IMR-90 (cell line): ENCODE results near the gene RAB8B. TPM values are rescaled to one million over a fixed set of nuclear protein-coding genes. Genes with fewer than 3 reads are reported as not detected.

Experiments
- ATAC-seq: fragments of 200-7000 bp; cut with Tn5 transposase; 2 replicates; pipeline ENCODE4 v1.9.1; 2020; ENCODE audit warnings: low read depth, mild to moderate bottlenecking, moderate library complexity
- BruUV-seq: library from RNA; stranded (reverse); fragments of 400-500 nt; replicated peaks from 2 replicates; lab custom pipeline; 2021; lab: Mats Ljungman, UMichigan
- CTCF ChIA-PET: fragments of 300-600 bp; formaldehyde crosslinking; extraction: SDS; loops from one replicate; lab custom pipeline; 2021; ENCODE audit warnings: antibody characterized with exemption; lab: Yijun Ruan, JAX
- POLR2A ChIA-PET: fragments of 300-600 bp; sonication (Branson Sonifier 250); formaldehyde crosslinking; loops from one replicate; lab custom pipeline; 2022; ENCODE audit warnings: antibody characterized with exemption; ENCODE audit not compliant: unreplicated experiment; lab: Charles Lee
- DNase-seq: peaks from one replicate; pipeline ENCODE4 v3.0.0; 2013
- H2AFZ ChIP-seq: replicated peaks from 2 replicates; pipeline ENCODE3; 2013; ENCODE audit warnings: low read length, mild to moderate bottlenecking; ENCODE audit not compliant: poor library complexity
- H2AK5ac ChIP-seq: 2 replicates; pipeline ENCODE4 v1.6.1; 2013; ENCODE audit warnings: low read depth, low read length, inconsistent platforms
- H2AK9ac ChIP-seq: replicated peaks from 2 replicates; pipeline ENCODE3; 2013; ENCODE audit warnings: mild to moderate bottlenecking, low read depth, low read length, moderate library complexity; ENCODE audit not compliant: poor library complexity
- H2BK120ac ChIP-seq: 2 replicates; pipeline ENCODE4 v1.6.1; 2013; ENCODE audit warnings: low read depth, low read length, inconsistent platforms
- H2BK15ac ChIP-seq: 3 replicates; pipeline ENCODE4 v1.6.1; 2013; ENCODE audit warnings: low read depth, low read length, inconsistent platforms
- H2BK20ac ChIP-seq: 2 replicates; pipeline ENCODE4 v1.6.1; 2013; ENCODE audit warnings: low read depth, mild to moderate bottlenecking, inconsistent platforms, low read length, moderate library complexity
- H2BK5ac ChIP-seq: 2 replicates; pipeline ENCODE4 v1.6.1; 2013; ENCODE audit warnings: mild to moderate bottlenecking, low read depth, low read length, inconsistent platforms; ENCODE audit not compliant: poor library complexity, severe bottlenecking
- H3K14ac ChIP-seq: replicated peaks from 2 replicates; pipeline ENCODE4 v1.6.1; 2013; ENCODE audit warnings: low read depth, low read length, inconsistent platforms
- H3K18ac ChIP-seq: 2 replicates; pipeline ENCODE4 v1.6.1; 2013; ENCODE audit warnings: low read depth, low read length, control low read depth
- H3K23ac ChIP-seq: 2 replicates; pipeline ENCODE4 v1.6.1; 2013; ENCODE audit warnings: low read depth, low read length, inconsistent platforms
- H3K27ac ChIP-seq: 2 replicates; pipeline ENCODE4 v1.5.1; 2013; ENCODE audit warnings: mild to moderate bottlenecking, control low read depth, low read length; ENCODE audit not compliant: insufficient read depth
- H3K27me3 ChIP-seq: 2 replicates; pipeline ENCODE4 v1.6.1; 2013; ENCODE audit warnings: low read length; ENCODE audit not compliant: control insufficient read depth, insufficient read depth
- H3K36me3 ChIP-seq: 2 replicates; pipeline ENCODE4 v1.6.1; 2013; ENCODE audit warnings: low read length, mixed read lengths; ENCODE audit not compliant: control insufficient read depth, insufficient read depth
- H3K4ac ChIP-seq: 2 replicates; pipeline ENCODE4 v1.6.1; 2013; ENCODE audit warnings: low read depth, low read length, inconsistent platforms
- H3K4me1 ChIP-seq: 2 replicates; pipeline ENCODE4 v1.6.1; 2013; ENCODE audit warnings: low read length, mixed read lengths; ENCODE audit not compliant: control insufficient read depth, insufficient read depth
- H3K4me2 ChIP-seq: 2 replicates; pipeline ENCODE4 v1.6.1; 2013; ENCODE audit warnings: low read depth, mild to moderate bottlenecking, control low read depth, low read length, moderate library complexity
- H3K4me3 ChIP-seq: 2 replicates; pipeline ENCODE4 v1.5.1; 2013; ENCODE audit warnings: low read depth, mild to moderate bottlenecking, control low read depth, low read length, moderate library complexity; ENCODE audit not compliant: insufficient read depth
- H3K56ac ChIP-seq: 2 replicates; pipeline ENCODE4 v1.6.1; 2013; ENCODE audit warnings: low read length, inconsistent platforms; ENCODE audit not compliant: insufficient read depth; ENCODE audit errors: extremely low read depth
- H3K79me1 ChIP-seq, 2 experiments: 2 replicates each; pipeline ENCODE4 v1.6.1; 2013; ENCODE audit warnings: low read length in 2 of 2, inconsistent platforms in 1 of 2, low read depth in 1 of 2
- H3K9ac ChIP-seq: 2 replicates; pipeline ENCODE4 v1.6.1; 2013; ENCODE audit warnings: low read depth, low read length, control low read depth
- H3K9me1 ChIP-seq: 2 replicates; pipeline ENCODE4 v1.6.1; 2013; ENCODE audit warnings: low read length, inconsistent platforms; ENCODE audit not compliant: insufficient read depth
- H3K9me3 ChIP-seq: 2 replicates; pipeline ENCODE4 v1.6.1; 2013; ENCODE audit warnings: low read length; ENCODE audit not compliant: control insufficient read depth, insufficient read depth
- H4K20me1 ChIP-seq: 2 replicates; pipeline ENCODE4 v1.6.1; 2013; ENCODE audit warnings: low read length, inconsistent platforms; ENCODE audit not compliant: insufficient read depth
- H4K5ac ChIP-seq: 2 replicates; pipeline ENCODE4 v1.6.1; 2013; ENCODE audit warnings: mild to moderate bottlenecking, low read depth, low read length, control low read depth
- H4K8ac ChIP-seq, 2 experiments: 2 replicates each; pipeline ENCODE4 v1.6.1; 2013; ENCODE audit warnings: low read depth in 2 of 2, low read length in 2 of 2, control low read depth in 1 of 2, inconsistent platforms in 1 of 2
- H4K91ac ChIP-seq: 2 replicates; pipeline ENCODE4 v1.6.1; 2013; ENCODE audit warnings: low read depth, low read length, inconsistent platforms; ENCODE audit not compliant: insufficient read depth
- CEBPB ChIP-seq: IDR thresholded peaks from 2 replicates; pipeline ENCODE4 v1.6.1; 2012; ENCODE audit warnings: low read depth, low read length, improper control_type of control experiment
- CHD1 ChIP-seq: IDR thresholded peaks from 2 replicates; pipeline ENCODE4 v1.6.1; 2012; ENCODE audit warnings: low read depth, low read length, improper control_type of control experiment
- ELK1 ChIP-seq: fragments of 150-350 bp; IDR thresholded peaks from 2 replicates; pipeline ENCODE4 v1.6.1; 2016; ENCODE audit warnings: low read depth, mild to moderate bottlenecking, low read length, moderate library complexity, borderline replicate concordance
- FOS ChIP-seq: fragments of 150-350 bp; IDR thresholded peaks from 2 replicates; pipeline ENCODE4 v1.6.1; 2016; ENCODE audit warnings: low read depth, low read length
- MAFK ChIP-seq: IDR thresholded peaks from 2 replicates; pipeline ENCODE4 v1.6.1; 2012; ENCODE audit warnings: low read depth, low read length, improper control_type of control experiment
- MXI1 ChIP-seq: IDR thresholded peaks from 2 replicates; pipeline ENCODE4 v1.6.1; 2012; ENCODE audit warnings: low read depth, mild to moderate bottlenecking, low read length, moderate library complexity, borderline replicate concordance
- RAD21 ChIP-seq: IDR thresholded peaks from 2 replicates; pipeline ENCODE4 v1.6.1; 2012; ENCODE audit warnings: low read length, improper control_type of control experiment
- RCOR1 ChIP-seq: IDR thresholded peaks from 2 replicates; pipeline ENCODE4 v1.6.1; 2012; ENCODE audit warnings: mild to moderate bottlenecking, low read length, improper control_type of control experiment; ENCODE audit not compliant: insufficient replicate concordance
- RFX5 ChIP-seq: IDR thresholded peaks from 2 replicates; pipeline ENCODE4 v1.8.0; 2012; ENCODE audit warnings: low read depth, mild to moderate bottlenecking, low read length, moderate library complexity
- SMC3 ChIP-seq: fragments of 150-350 bp; IDR thresholded peaks from 2 replicates; pipeline ENCODE4 v1.6.1; 2016; ENCODE audit warnings: low read depth, mild to moderate bottlenecking, antibody characterized with exemption, low read length, moderate library complexity
- USF2 ChIP-seq: fragments of 150-350 bp; IDR thresholded peaks from 2 replicates; pipeline ENCODE4 v1.6.1; 2017; ENCODE audit warnings: mild to moderate bottlenecking, antibody characterized with exemption, low read length, low read depth
- WGBS, 2 experiments: methylation state at CpG; one replicate each; pipeline versions ENCODE4 v1.1.5 to v1.1.7; 2013; ENCODE audit warnings: missing lambda C conversion rate in 2 of 2; ENCODE audit not compliant: insufficient read length in 1 of 2; ENCODE audit errors: extremely low coverage in 2 of 2; 5-methylcytosine and 5-hydroxymethylcytosine counted together
- dilution Hi-C: fragments of 300-500 bp; cut with HindIII; formaldehyde crosslinking; loops from one replicate; pipeline ENCODE4 v1.14.3; 2018; ENCODE audit warnings: low sequenced_read_pairs; ENCODE audit not compliant: unreplicated experiment
- in situ Hi-C: fragments of 300-500 bp; cut with MboI; formaldehyde crosslinking; loops from 3 replicates; pipeline ENCODE4 v1.14.3; 2019; ENCODE audit warnings: low sequenced_read_pairs, inconsistent platforms, mixed read lengths
- intact Hi-C: fragments of 100-400 bp; cut with micrococcal nuclease; formaldehyde crosslinking; loops from 2 replicates; pipeline ENCODE4 v1.10.0; 2022
- polyA plus RNA-seq, 3 experiments: library from polyadenylated mRNA; depleted of rRNA; stranded (reverse); fragments of >200 nt; gene quantifications; 2 replicates each; pipeline ENCODE4 v1.2.3, GENCODE V29; 2012; ENCODE audit warnings: low replicate concordance in 1 of 3
- total RNA-seq: library from RNA; depleted of rRNA; stranded (reverse); fragments of >200 nt; gene quantifications from 2 replicates; pipeline ENCODE4 v1.2.3, GENCODE V29; 2012

RAB8B gene
- total and polyA plus RNA-seq, 2 of the 4 experiments (the other 2 are of a cell fraction) = 19.4 to 29.4 TPM

- POLR2A ChIA-PET = no interaction called here
- peak overlapping the region; percentile 0 for H2AK9ac ChIP-seq
- no peak overlapping the region for H3K4me2 ChIP-seq
- peaks cover 7% of the 10 kb centered on the region; the same call in 1 of the 2 replicates for H4K20me1 ChIP-seq
- H2BK15ac ChIP-seq = peak overlapping the region; percentile 78; the same call in 1 of the 3 replicates
- peaks cover 15% of the 10 kb centered on the region for H3K9me1 ChIP-seq
- TF ChIP-seq MXI1 (0 out of 2 replicates have a peak, but pooled peaks have one; percentile 47), MAFK (peak; percentile 93), ELK1 (no peak), FOS (peak; percentile 67), SMC3 (peak; percentile 22; the same call in 1 of the 2 replicates), RAD21 (0 out of 2 replicates have a peak, but pooled peaks have one; percentile 4), USF2 (no peak), CEBPB (peak; percentile 65), RFX5 (no peak), RCOR1 (peak; percentile 76), CHD1 (no peak)
- H2BK20ac ChIP-seq = peak overlapping the region; percentile 60
- H2AK5ac ChIP-seq = peak overlapping the region; percentile 92
- H2AFZ ChIP-seq = peak overlapping the region; percentile 9
- ATAC-seq (peak; percentile 90), DNase-seq (peak; percentile 98)
- peak overlapping the region; percentile 73 for H3K14ac ChIP-seq
- H3K9me3 ChIP-seq = no peaks in the 10 kb centered on the region; the same call in 1 of the 2 replicates
- H4K8ac ChIP-seq = peak overlapping the region; percentile 39 to 84
- in situ Hi-C loops = no loop called here
- intact Hi-C loops = loop anchor here (5.0 kb wide), 1 partner anchor 53 kb away; no protein-coding TSS in a partner anchor
- peak overlapping the region; percentile 83 for H3K4ac ChIP-seq
- peak overlapping the region; percentile 91 for H2BK5ac ChIP-seq
- WGBS, 2 experiments = no CpG with 5 or more reads among the region's 4 CpGs
- H3K4me3 ChIP-seq = no peak overlapping the region
- H3K18ac ChIP-seq = peak overlapping the region; percentile 43
- H3K79me1 ChIP-seq = peaks cover 28 to 42% of the 10 kb centered on the region in 2 experiments
- H3K9ac ChIP-seq = no peak overlapping the region
- H3K27ac ChIP-seq = peak overlapping the region; percentile 49; the same call in 1 of the 2 replicates
- peak overlapping the region; percentile 79 for H2BK120ac ChIP-seq
- no peaks in the 10 kb centered on the region for H3K27me3 ChIP-seq
- H4K91ac ChIP-seq = peak overlapping the region; percentile 77
- peaks cover 10% of the 10 kb centered on the region; the same call in 1 of the 2 replicates for H3K36me3 ChIP-seq
- H4K5ac ChIP-seq = peak overlapping the region; percentile 21
- peak overlapping the region; percentile 84 for H3K23ac ChIP-seq
- H3K4me1 ChIP-seq = peaks cover 17% of the 10 kb centered on the region
- CTCF ChIA-PET = interaction anchor here (0.6 kb wide), 1 partner anchor 28 kb away, joined by 3 read pairs; no protein-coding TSS in a partner anchor
- peak overlapping the region; percentile 0; the same call in 1 of the 2 replicates for H3K56ac ChIP-seq
- no TSS peak for BruUV-seq
- dilution Hi-C loops = no loop called here
Measured at GRCh38 chr15:63250312-63250965, 61.0 kb downstream of the RAB8B start.
